Peyer's patch (tissue), 4 donors: Measurements from ENCODE around the gene POMGNT1. TPM values are rescaled to one million over a fixed set of nuclear protein-coding genes. Genes with fewer than 3 reads are reported as not detected.

Experiments
- DNase-seq, 3 donors: peaks; one replicate each; pipeline ENCODE4 v3.0.0-alpha.2; 2017 to 2019
- H3K27ac ChIP-seq, 4 donors: fragments of 200-600 bp; sonication (generic); one replicate each; pipeline ENCODE4 v1.5.1; 2016 to 2019
- H3K27me3 ChIP-seq, 2 donors: fragments of 200-600 bp; sonication (generic); one replicate each; pipeline ENCODE4 v1.5.1; 2019
- H3K36me3 ChIP-seq, 3 donors: fragments of 200-600 bp; sonication (generic); one replicate each; pipeline ENCODE4 v1.5.1; 2016 to 2019
- H3K4me1 ChIP-seq, 4 donors: fragments of 200-600 bp; sonication (generic); one replicate each; pipeline ENCODE4 v1.5.1; 2016 to 2019
- H3K4me3 ChIP-seq, 4 donors: fragments of 200-600 bp; sonication (generic); 1 replicate in 3 of 4; 2 replicates in 1 of 4; pipeline ENCODE4 v1.5.1; 2016 to 2019; ENCODE audit warnings: mild to moderate bottlenecking in 1 of 4
- H3K9me3 ChIP-seq, 4 donors: fragments of 200-600 bp; sonication (generic); one replicate each; pipeline ENCODE4 v1.5.1; 2016 to 2019; ENCODE audit warnings: mild to moderate bottlenecking in 1 of 4
- POLR2A ChIP-seq, 2 donors: fragments of 450-650 bp; IDR thresholded peaks; one replicate each; pipeline ENCODE4 v1.5.1; 2017; ENCODE audit warnings: antibody characterized with exemption in 2 of 2, mild to moderate bottlenecking in 2 of 2, moderate library complexity in 2 of 2
- total RNA-seq, 4 donors: library from RNA; depleted of rRNA; stranded (reverse); fragments of >200 nt; gene quantifications; one replicate each; pipeline ENCODE4 v1.1.0, GENCODE V29; 2016
- TF ChIP-seq, protein P1 (sequence below), 6 experiments: fragments of 450-650 bp in 4 of 6; fragments of 200-600 bp in 2 of 6; sonication (generic) in 1 of 6; IDR thresholded peaks; one replicate each; pipeline ENCODE4 v1.5.1; 2017 to 2019; ENCODE audit warnings: antibody characterized with exemption in 6 of 6, mild to moderate bottlenecking in 3 of 6, moderate library complexity in 1 of 6

The POMGNT1 gene
- total RNA-seq, 4 donors from 2014 or later = 34.7 to 60.6 (median 46.3) TPM

DNA sequence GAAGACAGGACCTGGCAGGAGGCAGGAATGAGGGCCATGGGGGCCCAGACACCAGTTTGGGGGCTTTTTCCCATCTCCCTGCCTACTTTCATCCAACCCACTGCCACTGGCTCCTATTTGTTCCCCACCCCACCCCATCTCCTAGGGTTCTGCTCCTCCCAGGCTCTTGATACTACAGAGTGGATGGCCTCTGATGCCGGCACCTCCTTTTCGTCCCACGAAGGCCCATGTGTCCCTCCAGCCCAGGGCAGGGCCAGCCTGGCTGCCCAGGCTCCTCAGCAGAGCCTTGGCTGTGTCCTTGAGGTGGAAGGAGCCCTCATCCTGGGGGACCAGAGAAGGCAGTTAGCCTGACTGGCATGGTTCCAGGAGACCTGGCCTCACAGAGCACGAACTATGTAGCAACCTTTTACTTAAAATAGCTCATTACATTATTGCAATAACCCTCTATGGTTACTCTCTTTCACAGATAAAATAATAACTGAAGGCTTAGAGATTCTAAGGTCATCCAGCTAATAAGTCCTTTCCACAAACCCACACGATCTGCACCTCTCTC is 3.5 kb downstream of the POMGNT1 start:
- Histone ChIP-seq H3K9me3 (no peaks in the 10 kb centered on the region), H3K27me3 (no peaks in the 10 kb centered on the region), H3K36me3 (peaks cover 0 to 56% (median 0%) of the 10 kb centered on the region in 3 donors), H3K4me3 (no peak overlapping the region), H3K27ac (no peak overlapping the region), H3K4me1 (peaks cover 6 to 17% (median 10%) of the 10 kb centered on the region in 4 donors)
- no peak for DNase-seq
- TF ChIP-seq POLR2A (IDR thresholded peaks at IDR 0.05) = no peak
- TF ChIP-seq, protein P1, sequence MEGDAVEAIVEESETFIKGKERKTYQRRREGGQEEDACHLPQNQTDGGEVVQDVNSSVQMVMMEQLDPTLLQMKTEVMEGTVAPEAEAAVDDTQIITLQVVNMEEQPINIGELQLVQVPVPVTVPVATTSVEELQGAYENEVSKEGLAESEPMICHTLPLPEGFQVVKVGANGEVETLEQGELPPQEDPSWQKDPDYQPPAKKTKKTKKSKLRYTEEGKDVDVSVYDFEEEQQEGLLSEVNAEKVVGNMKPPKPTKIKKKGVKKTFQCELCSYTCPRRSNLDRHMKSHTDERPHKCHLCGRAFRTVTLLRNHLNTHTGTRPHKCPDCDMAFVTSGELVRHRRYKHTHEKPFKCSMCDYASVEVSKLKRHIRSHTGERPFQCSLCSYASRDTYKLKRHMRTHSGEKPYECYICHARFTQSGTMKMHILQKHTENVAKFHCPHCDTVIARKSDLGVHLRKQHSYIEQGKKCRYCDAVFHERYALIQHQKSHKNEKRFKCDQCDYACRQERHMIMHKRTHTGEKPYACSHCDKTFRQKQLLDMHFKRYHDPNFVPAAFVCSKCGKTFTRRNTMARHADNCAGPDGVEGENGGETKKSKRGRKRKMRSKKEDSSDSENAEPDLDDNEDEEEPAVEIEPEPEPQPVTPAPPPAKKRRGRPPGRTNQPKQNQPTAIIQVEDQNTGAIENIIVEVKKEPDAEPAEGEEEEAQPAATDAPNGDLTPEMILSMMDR (IDR thresholded peaks at IDR 0.05) = no peak

DNA sequence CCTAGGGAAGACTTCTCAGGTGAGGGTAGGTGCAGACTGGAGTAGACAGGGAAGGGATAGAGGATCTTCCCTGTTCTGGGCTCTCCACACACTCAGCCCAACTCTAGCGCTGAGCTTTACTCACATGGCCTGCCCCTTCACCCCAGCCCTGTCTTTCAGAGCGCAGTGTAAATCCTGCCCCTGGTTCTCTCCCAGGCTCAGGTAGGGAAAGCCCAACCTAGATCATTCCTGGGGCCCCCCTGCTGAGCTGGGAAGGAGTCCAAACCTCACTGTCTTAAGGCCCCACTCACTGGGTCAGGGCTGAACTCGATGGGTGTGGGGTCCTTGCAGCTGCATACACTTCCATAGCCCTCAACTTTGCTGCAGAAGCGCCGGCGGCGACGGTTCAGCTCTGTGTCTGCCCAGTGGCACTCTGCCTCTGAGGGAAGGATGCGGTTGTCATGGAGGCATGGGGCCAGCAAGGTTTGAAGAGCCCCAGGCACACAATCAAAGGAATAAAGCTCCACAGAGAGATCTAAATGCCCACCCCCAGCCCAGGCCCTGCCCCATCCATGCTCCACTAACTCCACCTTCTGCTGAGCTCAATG is 4.2 kb downstream of the POMGNT1 start:
- H3K27ac ChIP-seq = no peak overlapping the region
- H3K9me3 ChIP-seq = no peaks in the 10 kb centered on the region
- peaks cover 6 to 16% (median 10%) of the 10 kb centered on the region in 4 donors for H3K4me1 ChIP-seq
- peaks cover 0 to 62% (median 0%) of the 10 kb centered on the region in 3 donors for H3K36me3 ChIP-seq
- DNase-seq = no peak
- H3K27me3 ChIP-seq = no peaks in the 10 kb centered on the region
- TF ChIP-seq, protein P1 (IDR thresholded peaks at IDR 0.05) = no peak
- TF ChIP-seq POLR2A (IDR thresholded peaks at IDR 0.05) = no peak
- H3K4me3 ChIP-seq = no peak overlapping the region

DNA sequence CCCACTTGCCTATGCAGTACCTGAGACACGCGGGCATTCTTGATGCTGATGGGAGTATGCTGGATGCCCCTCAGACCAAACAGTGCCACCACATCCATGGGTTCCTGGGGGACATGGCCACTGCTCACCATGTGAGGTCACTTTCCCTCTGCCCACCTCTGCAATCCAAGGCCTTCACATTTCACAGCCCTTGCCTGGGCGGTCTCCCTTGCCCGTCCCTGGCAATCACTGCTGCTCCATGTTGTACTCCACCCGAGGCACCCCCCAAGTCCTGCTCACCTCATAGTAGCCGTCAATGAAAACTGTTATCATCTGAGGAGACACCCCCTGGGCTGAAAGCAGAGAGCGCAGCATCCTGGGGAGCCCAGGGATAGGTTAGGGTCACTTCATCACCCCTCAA is 4.9 kb downstream of the POMGNT1 start:
- Histone ChIP-seq H3K27ac (no peak overlapping the region), H3K4me1 (peaks cover 6 to 18% (median 8%) of the 10 kb centered on the region in 4 donors), H3K4me3 (no peak overlapping the region), H3K27me3 (no peaks in the 10 kb centered on the region), H3K36me3 (peaks cover 0 to 68% (median 0%) of the 10 kb centered on the region in 3 donors), H3K9me3 (no peaks in the 10 kb centered on the region)
- DNase-seq = no peak
- TF ChIP-seq POLR2A (IDR thresholded peaks at IDR 0.05) = no peak
- TF ChIP-seq, protein P1 (IDR thresholded peaks at IDR 0.05) = no peak

DNA sequence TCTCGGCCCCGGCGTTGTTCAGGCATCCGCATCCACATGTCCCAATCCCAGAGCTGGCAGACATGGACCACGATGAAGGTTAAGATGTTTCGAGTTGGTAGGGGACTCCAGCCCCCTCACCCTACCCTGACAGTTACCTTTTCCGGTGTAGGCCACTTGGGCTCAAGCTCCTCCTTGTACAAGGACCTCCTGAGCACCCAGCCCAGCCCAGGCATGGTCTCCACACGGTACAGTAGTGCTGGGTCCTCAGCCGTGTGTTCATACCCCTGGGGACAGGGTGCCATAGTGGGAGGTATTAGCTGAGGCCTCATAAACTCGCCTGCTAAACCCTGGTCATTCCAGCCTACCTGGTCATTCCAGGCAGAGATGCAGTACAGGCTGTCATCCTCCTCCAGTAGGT is 6.1 kb downstream of the POMGNT1 start:
- Histone ChIP-seq H3K4me3 (no peak overlapping the region), H3K27ac (no peak overlapping the region), H3K27me3 (no peaks in the 10 kb centered on the region), H3K9me3 (no peaks in the 10 kb centered on the region), H3K36me3 (peaks cover 0 to 80% (median 0%) of the 10 kb centered on the region in 3 donors), H3K4me1 (peaks cover 0 to 23% (median under 1%) of the 10 kb centered on the region in 4 donors)
- no peak for DNase-seq
- TF ChIP-seq POLR2A (IDR thresholded peaks at IDR 0.05) = no peak
- TF ChIP-seq, protein P1 (IDR thresholded peaks at IDR 0.05) = no peak

DNA sequence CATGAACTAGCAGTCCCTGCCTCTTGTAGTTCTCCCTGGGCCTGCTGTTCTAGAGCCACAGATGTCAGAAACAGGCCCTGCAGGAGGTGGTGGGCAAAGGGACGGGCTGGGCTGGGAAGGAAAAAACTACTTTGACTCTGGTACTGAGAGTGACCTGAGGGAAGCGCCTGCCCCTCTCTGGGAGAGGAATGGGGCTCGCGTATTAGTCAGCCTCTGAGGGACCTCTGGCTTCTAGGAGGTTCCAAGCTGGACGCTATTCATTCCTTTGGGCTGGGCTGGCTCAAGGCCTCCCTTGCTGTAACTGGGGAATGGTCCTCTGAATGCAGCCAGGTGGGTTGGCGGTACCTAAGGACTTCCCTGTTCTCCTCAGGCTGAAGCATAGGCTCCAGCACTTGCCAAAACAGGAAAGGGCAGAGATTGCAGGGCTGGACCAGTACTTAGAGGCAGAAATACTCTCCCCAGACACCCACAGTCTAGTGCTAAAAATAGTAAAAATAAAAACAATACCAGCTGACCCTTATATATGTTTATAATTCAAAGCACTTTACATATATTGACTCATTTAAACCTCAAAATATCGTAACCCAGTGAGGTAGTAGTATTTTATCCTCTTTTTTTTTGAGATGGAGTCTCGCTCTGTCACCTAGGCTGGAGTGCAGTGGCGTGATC is 7.1 kb downstream of the POMGNT1 start:
- no peaks in the 10 kb centered on the region for H3K9me3 ChIP-seq
- no peak overlapping the region for H3K4me3 ChIP-seq
- H3K27ac ChIP-seq = no peak overlapping the region
- no peak for DNase-seq
- peaks cover 0 to 81% (median 0%) of the 10 kb centered on the region in 3 donors for H3K36me3 ChIP-seq
- no peak for TF ChIP-seq POLR2A (IDR thresholded peaks at IDR 0.05)
- TF ChIP-seq, protein P1 (IDR thresholded peaks at IDR 0.05) = no peak
- H3K4me1 ChIP-seq = peaks cover 0 to 21% (median 0%) of the 10 kb centered on the region in 4 donors
- H3K27me3 ChIP-seq = no peaks in the 10 kb centered on the region
